ENCODE results near the gene ZWILCH. TPM values are rescaled to one million over a fixed set of nuclear protein-coding genes. Genes with fewer than 3 reads are reported as not detected.

The ZWILCH gene
- total and polyA plus RNA-seq, 4 donors: 1.5 to 11.3 (median 2.9) TPM

DNA sequence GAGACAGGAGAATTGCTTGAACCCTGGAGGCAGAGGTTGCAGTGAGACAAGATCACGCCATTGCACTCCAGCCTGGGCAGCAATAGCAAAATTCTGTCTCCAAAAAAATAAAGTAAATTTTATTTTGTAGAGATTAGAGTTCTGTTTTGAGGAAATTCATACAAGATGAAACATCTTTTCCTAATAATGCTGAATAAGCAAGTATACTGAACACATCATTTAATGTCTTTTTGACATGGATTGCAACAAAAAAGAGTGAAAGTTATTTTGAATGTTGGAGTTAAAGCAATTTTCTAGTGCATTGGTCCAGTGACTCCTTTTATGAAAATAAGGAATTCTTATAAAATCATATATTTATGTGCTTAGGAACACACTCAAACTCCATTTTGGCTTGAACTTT is 40.1 kb downstream of the ZWILCH start:
- no peak for DNase-seq (ENCODE audit: low spot score)
- no peaks in the 10 kb centered on the region for H3K36me3 ChIP-seq (ENCODE audit: control insufficient read depth in 4 of 4, insufficient read depth in 3 of 4, low read depth in 1 of 4, low read length in 3 of 4)
- H3K27me3 ChIP-seq (ENCODE audit: control insufficient read depth in 4 of 4, insufficient read depth in 4 of 4, low read length in 3 of 4): no peaks in the 10 kb centered on the region
- no peak overlapping the region for H3K27ac ChIP-seq (ENCODE audit: low read depth in 1 of 2, low read length in 2 of 2)
- WGBS: 98% methylated on average over 1 of the region's 1 CpG
- H3K4me1 ChIP-seq (ENCODE audit: control insufficient read depth in 4 of 4, insufficient read depth in 4 of 4, low read length in 3 of 4): no peaks in the 10 kb centered on the region
- H3K9me3 ChIP-seq (ENCODE audit: control insufficient read depth in 4 of 4, low read length in 3 of 4): no peaks in the 10 kb centered on the region
- TF ChIP-seq HNF4G (IDR thresholded peaks at IDR 0.05): no peak
- TF ChIP-seq HNF4A (conservative IDR thresholded peaks at IDR 0.05): no peak
- TF ChIP-seq ATF3 (IDR thresholded peaks at IDR 0.05): no peak
- TF ChIP-seq JUND (IDR thresholded peaks at IDR 0.05): no peak
- TF ChIP-seq, protein P1, sequence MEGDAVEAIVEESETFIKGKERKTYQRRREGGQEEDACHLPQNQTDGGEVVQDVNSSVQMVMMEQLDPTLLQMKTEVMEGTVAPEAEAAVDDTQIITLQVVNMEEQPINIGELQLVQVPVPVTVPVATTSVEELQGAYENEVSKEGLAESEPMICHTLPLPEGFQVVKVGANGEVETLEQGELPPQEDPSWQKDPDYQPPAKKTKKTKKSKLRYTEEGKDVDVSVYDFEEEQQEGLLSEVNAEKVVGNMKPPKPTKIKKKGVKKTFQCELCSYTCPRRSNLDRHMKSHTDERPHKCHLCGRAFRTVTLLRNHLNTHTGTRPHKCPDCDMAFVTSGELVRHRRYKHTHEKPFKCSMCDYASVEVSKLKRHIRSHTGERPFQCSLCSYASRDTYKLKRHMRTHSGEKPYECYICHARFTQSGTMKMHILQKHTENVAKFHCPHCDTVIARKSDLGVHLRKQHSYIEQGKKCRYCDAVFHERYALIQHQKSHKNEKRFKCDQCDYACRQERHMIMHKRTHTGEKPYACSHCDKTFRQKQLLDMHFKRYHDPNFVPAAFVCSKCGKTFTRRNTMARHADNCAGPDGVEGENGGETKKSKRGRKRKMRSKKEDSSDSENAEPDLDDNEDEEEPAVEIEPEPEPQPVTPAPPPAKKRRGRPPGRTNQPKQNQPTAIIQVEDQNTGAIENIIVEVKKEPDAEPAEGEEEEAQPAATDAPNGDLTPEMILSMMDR (IDR thresholded peaks at IDR 0.05; ENCODE audit: low read depth, low read length, missing input control): no peak
- TF ChIP-seq YY1 (IDR thresholded peaks at IDR 0.05): no peak
- TF ChIP-seq RXRA (IDR thresholded peaks at IDR 0.05): no peak
- TF ChIP-seq FOXA2 (IDR thresholded peaks at IDR 0.05): no peak
- TF ChIP-seq TAF1 (conservative IDR thresholded peaks at IDR 0.05): no peak
- no peak for TF ChIP-seq RAD21 (IDR thresholded peaks at IDR 0.05)
- no peak for TF ChIP-seq GABPA (IDR thresholded peaks at IDR 0.05 in 1 of 2, conservative IDR thresholded peaks at IDR 0.05 in 1 of 2)
- no peak for TF ChIP-seq EGR1 (IDR thresholded peaks at IDR 0.05; ENCODE audit: low read depth in 2 of 2)
- no peak for TF ChIP-seq SP1 (IDR thresholded peaks at IDR 0.05)
- TF ChIP-seq FOXA1 (IDR thresholded peaks at IDR 0.05): no peak
- TF ChIP-seq, protein P2, sequence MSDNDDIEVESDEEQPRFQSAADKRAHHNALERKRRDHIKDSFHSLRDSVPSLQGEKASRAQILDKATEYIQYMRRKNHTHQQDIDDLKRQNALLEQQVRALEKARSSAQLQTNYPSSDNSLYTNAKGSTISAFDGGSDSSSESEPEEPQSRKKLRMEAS (IDR thresholded peaks at IDR 0.05): no peak
- TF ChIP-seq, protein P3, sequence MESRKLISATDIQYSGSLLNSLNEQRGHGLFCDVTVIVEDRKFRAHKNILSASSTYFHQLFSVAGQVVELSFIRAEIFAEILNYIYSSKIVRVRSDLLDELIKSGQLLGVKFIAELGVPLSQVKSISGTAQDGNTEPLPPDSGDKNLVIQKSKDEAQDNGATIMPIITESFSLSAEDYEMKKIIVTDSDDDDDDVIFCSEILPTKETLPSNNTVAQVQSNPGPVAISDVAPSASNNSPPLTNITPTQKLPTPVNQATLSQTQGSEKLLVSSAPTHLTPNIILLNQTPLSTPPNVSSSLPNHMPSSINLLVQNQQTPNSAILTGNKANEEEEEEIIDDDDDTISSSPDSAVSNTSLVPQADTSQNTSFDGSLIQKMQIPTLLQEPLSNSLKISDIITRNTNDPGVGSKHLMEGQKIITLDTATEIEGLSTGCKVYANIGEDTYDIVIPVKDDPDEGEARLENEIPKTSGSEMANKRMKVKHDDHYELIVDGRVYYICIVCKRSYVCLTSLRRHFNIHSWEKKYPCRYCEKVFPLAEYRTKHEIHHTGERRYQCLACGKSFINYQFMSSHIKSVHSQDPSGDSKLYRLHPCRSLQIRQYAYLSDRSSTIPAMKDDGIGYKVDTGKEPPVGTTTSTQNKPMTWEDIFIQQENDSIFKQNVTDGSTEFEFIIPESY (IDR thresholded peaks at IDR 0.05): no peak
- H3K4me3 ChIP-seq (ENCODE audit: low read depth in 1 of 3, low read length in 3 of 3): no peak overlapping the region
- no peak overlapping the region for H3K9ac ChIP-seq (ENCODE audit: low read depth in 1 of 2, low read length in 2 of 2)

- no peak for TF ChIP-seq RXRA (IDR thresholded peaks at IDR 0.05)
- no peak for TF ChIP-seq ATF3 (IDR thresholded peaks at IDR 0.05)
- TF ChIP-seq JUND (IDR thresholded peaks at IDR 0.05): no peak
- TF ChIP-seq, protein P2 (IDR thresholded peaks at IDR 0.05): no peak
- TF ChIP-seq, protein P1 (IDR thresholded peaks at IDR 0.05; ENCODE audit: low read depth, low read length, missing input control): no peak
- TF ChIP-seq NR2F2 (IDR thresholded peaks at IDR 0.05): no peak
- TF ChIP-seq FOXA1 (IDR thresholded peaks at IDR 0.05): no peak
- H3K9me3 ChIP-seq (ENCODE audit: control insufficient read depth in 4 of 4, low read length in 3 of 4): no peaks in the 10 kb centered on the region
- no peak for DNase-seq (ENCODE audit: low spot score)
- no peaks in the 10 kb centered on the region for H3K4me1 ChIP-seq (ENCODE audit: control insufficient read depth in 4 of 4, insufficient read depth in 4 of 4, low read length in 3 of 4)
- no peak overlapping the region for H3K4me3 ChIP-seq (ENCODE audit: low read depth in 1 of 3, low read length in 3 of 3)
- no peak overlapping the region for H3K27ac ChIP-seq (ENCODE audit: low read depth in 1 of 2, low read length in 2 of 2)
- H3K36me3 ChIP-seq (ENCODE audit: control insufficient read depth in 4 of 4, insufficient read depth in 3 of 4, low read depth in 1 of 4, low read length in 3 of 4): no peaks in the 10 kb centered on the region
- H3K9ac ChIP-seq (ENCODE audit: low read depth in 1 of 2, low read length in 2 of 2): no peak overlapping the region
- H3K27me3 ChIP-seq (ENCODE audit: control insufficient read depth in 4 of 4, insufficient read depth in 4 of 4, low read length in 3 of 4): no peaks in the 10 kb centered on the region
These were observed 50.6 kb downstream of the ZWILCH start for GRCh38 chr15:66555685-66556084.
